Heart right ventricle (tissue), 16 donors: ENCODE measurements around the gene ETNK2. TPM values are rescaled to one million over a fixed set of nuclear protein-coding genes. Genes with fewer than 3 reads are reported as not detected.

ENCODE experiments used
- ATAC-seq, 8 donors: fragments of 200-7000 bp; cut with Tn5 transposase; one replicate each; pipeline ENCODE4 v1.9.1; 2020; ENCODE audit warnings: mild to moderate bottlenecking in 8 of 8, moderate library complexity in 8 of 8, moderate number of reproducible peaks in 1 of 8
- DNase-seq, 2 donors: peaks; one replicate each; pipeline ENCODE4 v3.0.0-alpha.2; 2020
- H3K27ac ChIP-seq, 10 donors: fragments of 200-600 bp; sonication (generic) in 2 of 10; one replicate each; pipeline versions ENCODE4 v1.5.0 to v1.8.0; 2020 to 2022; ENCODE audit warnings: mild to moderate bottlenecking in 3 of 10
- H3K27me3 ChIP-seq, 7 donors: fragments of 200-600 bp; one replicate each; pipeline ENCODE4 v1.8.0; 2021 to 2022; ENCODE audit warnings: mild to moderate bottlenecking in 2 of 7
- H3K36me3 ChIP-seq, 9 donors: fragments of 200-600 bp; sonication (generic) in 1 of 9; one replicate each; pipeline versions ENCODE4 v1.5.0 to v1.8.0; 2020 to 2022; ENCODE audit warnings: mild to moderate bottlenecking in 2 of 9
- H3K4me1 ChIP-seq, 9 donors: fragments of 200-600 bp; sonication (generic) in 1 of 9; one replicate each; pipeline versions ENCODE4 v1.5.0 to v1.8.0; 2020 to 2022; ENCODE audit warnings: mild to moderate bottlenecking in 4 of 9
- H3K4me3 ChIP-seq, 10 donors: fragments of 200-600 bp; sonication (generic) in 2 of 10; one replicate each; pipeline versions ENCODE4 v1.5.0 to v1.8.0; 2020 to 2022; ENCODE audit warnings: mild to moderate bottlenecking in 7 of 10, moderate library complexity in 2 of 10
- H3K9me3 ChIP-seq, 11 donors: fragments of 200-600 bp in 10 of 11; sonication (generic) in 2 of 11; one replicate each; pipeline versions ENCODE4 v1.5.0 to v1.8.0; 2013 to 2022; ENCODE audit warnings: mild to moderate bottlenecking in 2 of 11, control low read depth in 1 of 11, moderate library complexity in 1 of 11
- CTCF ChIP-seq, 9 donors: fragments of 200-600 bp; sonication (generic) in 2 of 9; IDR thresholded peaks; one replicate each; pipeline versions ENCODE4 v1.5.0 to v1.8.0; 2021 to 2022; ENCODE audit warnings: antibody characterized with exemption in 9 of 9, mild to moderate bottlenecking in 5 of 9, moderate library complexity in 1 of 9
- WGBS, 2 donors: extraction: QIAGEN DNeasy Blood & Tissue Kit; methylation state at CpG; one replicate each; pipeline ENCODE4 v1.1.7; 2013; ENCODE audit warnings: inconsistent platforms in 1 of 2; 5-methylcytosine and 5-hydroxymethylcytosine counted together
- intact Hi-C, 10 donors: fragments of 100-400 bp; cut with DNase I; formaldehyde crosslinking; loops; one replicate each; pipeline versions ENCODE4 v1.11.1 to v1.14.2; 2022
- polyA plus RNA-seq, 2 donors: library from polyadenylated mRNA; stranded (reverse); fragments of 200-250 nt; gene quantifications; one replicate each; pipeline ENCODE4 v1.2.3, GENCODE V29; 2013
- total RNA-seq, 10 donors: library from RNA; stranded (reverse); fragmentation: NEBNext Ultra II Directional in 3 of 10; extraction: Animal tissue kit (Norgen Biotek cat#: 25700) in 3 of 10; gene quantifications; one replicate each; pipeline versions ENCODE4 v1.2.1 to v1.2.4, GENCODE V29; 2021 to 2023
- donor health status: Arrhythmogenic right ventricular cardiomyopathy.
- donor health status: ischemic (EF 13 %, LVEDD 7.1; RV severe dilation, severe dysfunction).
- donor health status: healthy with polysubstance abuse.
- donor health status: DM: no; HTN: yes; CAD: no.
- donor health status: DM: no; HTN: no; CAD: no.
- donor health status: ischemic (EF 25% LVEDD 6.9; RV normal size, moderate dysfunction).
- donor health status: ischemic (EF 25% LVEDD 5.7; RV mildly dilated, moderate dysfunction).
- donor health status: healthy.
- donor health status: DM: yes; HTN: yes; CAD: no.
- donor health status: Ischemic cardiomyopathy.
- donor health status: ischemic (EF 35%, LVEDD 5.7; RV mildly dilated, moderate dysfunction).
- donor health status: nonischemic (EF 11% LVEDD 7.7; RV severe dilation, severe dysfunction).
- donor health status: DM: yes; HTN: yes; CAD: no.
- donor health status: PGD.
- donor health status: ischemic (EF 29% LVEDD 5.4; RV normal size, mild dysfunction).
- donor health status: nonischemic (EF 23%, LVEDD 6.1; RV moderate dilation, normal function).

ETNK2 gene
- total and polyA plus RNA-seq, 12 donors: 0.47 to 5.2 (median 2.3) TPM

DNA sequence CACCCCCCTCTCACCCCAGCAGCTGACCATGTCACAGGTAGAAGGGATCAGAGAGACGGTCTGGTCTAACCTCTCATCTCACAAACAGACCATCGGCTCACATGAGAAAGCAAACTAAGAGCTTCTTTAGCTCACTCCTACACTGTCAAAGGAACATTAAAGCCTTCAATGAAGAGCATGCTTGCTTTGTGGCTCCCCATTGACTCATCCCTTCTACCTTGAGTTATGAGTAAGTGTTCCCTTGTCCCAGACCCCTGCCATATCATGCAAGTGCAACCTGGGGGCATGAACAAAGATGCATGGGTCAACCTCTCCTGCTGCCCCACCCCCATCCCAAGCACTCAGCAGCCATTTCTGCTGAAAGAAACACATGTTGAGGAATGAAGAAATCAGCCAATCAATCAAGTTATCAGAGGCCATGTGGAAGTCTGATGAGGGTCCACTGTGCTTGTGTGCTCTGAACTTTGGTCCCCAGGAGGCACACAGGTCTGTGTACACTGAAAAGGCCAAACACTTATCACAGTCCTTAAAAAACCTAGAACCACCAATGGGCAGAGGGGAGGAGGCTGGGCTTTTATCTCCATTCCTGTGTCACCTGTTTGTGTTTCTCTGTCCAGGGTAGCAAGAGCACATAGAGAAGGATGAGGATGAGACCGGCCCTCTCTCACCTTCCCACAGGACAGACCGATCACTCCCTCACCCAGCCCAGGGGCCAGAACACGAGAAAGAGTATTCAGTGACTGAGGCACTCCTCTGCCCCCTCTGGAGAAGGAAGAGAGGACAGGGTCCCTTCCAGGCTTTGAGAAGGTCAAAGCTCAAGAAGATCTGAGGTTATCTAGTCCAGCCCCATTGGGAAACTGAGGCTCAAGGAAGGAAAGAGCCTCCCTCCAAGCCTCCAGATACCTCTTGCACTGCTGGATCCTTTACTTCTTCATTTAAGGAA is 9.5 kb downstream of the ETNK2 start:
- Histone ChIP-seq H3K27me3 (no peaks in the 10 kb centered on the region), H3K27ac (no peak overlapping the region), H3K9me3 (no peaks in the 10 kb centered on the region), H3K36me3 (peaks cover 0 to 14% (median 0%) of the 10 kb centered on the region in 9 donors), H3K4me3 (no peak overlapping the region), H3K4me1 (no peaks in the 10 kb centered on the region)
- DNase-seq: no peak
- intact Hi-C loops: no loop called here
- 87 to 95% methylated on average over 5 of the region's 5 CpGs for WGBS, 2 donors
- ATAC-seq: no peak
- TF ChIP-seq CTCF (IDR thresholded peaks at IDR 0.05): no peak

GRCh38 chr1:204141131-204141530 is 10.7 kb downstream of the ETNK2 start:
- 92 to 97% methylated on average over 3 of the region's 3 CpGs for WGBS, 2 donors
- DNase-seq (no peak), ATAC-seq (no peak)
- H3K36me3 ChIP-seq: peaks cover 0 to 14% (median 0%) of the 10 kb centered on the region in 9 donors
- no peak overlapping the region for H3K4me3 ChIP-seq
- H3K4me1 ChIP-seq: no peaks in the 10 kb centered on the region
- no peaks in the 10 kb centered on the region for H3K9me3 ChIP-seq
- no peak for TF ChIP-seq CTCF (IDR thresholded peaks at IDR 0.05)
- H3K27me3 ChIP-seq: no peaks in the 10 kb centered on the region
- intact Hi-C loops: no loop called here
- H3K27ac ChIP-seq: no peak overlapping the region

DNA sequence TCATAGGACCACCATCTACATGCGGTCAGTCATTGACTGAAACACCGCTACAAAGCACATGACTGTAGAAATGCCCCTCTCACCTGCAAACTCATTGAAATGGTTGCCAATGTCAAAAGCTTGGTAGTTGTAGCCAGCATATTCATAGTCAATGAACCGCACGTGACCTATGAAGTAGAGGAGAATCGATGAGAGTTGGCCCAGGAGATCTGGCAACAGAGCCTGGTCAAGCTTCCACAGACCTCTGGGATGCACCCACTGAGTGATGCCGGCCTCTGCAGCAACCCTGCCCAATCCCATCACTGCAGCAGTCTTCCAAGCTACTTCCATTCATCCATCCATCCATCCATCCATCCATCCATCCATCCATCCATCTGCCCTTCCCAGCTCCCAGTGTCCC is 11.9 kb downstream of the ETNK2 start:
- intact Hi-C loops: no loop called here
- DNase-seq (no peak), ATAC-seq (no peak)
- WGBS, 2 donors: 98% methylated on average over 6 of the region's 6 CpGs
- no peak overlapping the region for H3K27ac ChIP-seq
- TF ChIP-seq CTCF (IDR thresholded peaks at IDR 0.05): no peak
- H3K9me3 ChIP-seq: no peaks in the 10 kb centered on the region
- H3K36me3 ChIP-seq: peaks cover 0 to 12% (median 0%) of the 10 kb centered on the region in 9 donors
- no peaks in the 10 kb centered on the region for H3K27me3 ChIP-seq
- no peaks in the 10 kb centered on the region for H3K4me1 ChIP-seq
- no peak overlapping the region for H3K4me3 ChIP-seq

GRCh38 chr1:204139088-204139487 is 12.8 kb downstream of the ETNK2 start:
- intact Hi-C loops: no loop called here
- ATAC-seq: no peak
- 83 to 92% methylated on average over 2 of the region's 2 CpGs for WGBS, 2 donors

More at GRCh38 chr1:204139088-204139487, 12.8 kb downstream of the ETNK2 start:
- Histone ChIP-seq H3K4me3 (no peak overlapping the region), H3K27me3 (no peaks in the 10 kb centered on the region), H3K4me1 (no peaks in the 10 kb centered on the region), H3K9me3 (no peaks in the 10 kb centered on the region), H3K27ac (no peak overlapping the region), H3K36me3 (peaks cover 0 to 19% (median 0%) of the 10 kb centered on the region in 9 donors)
- TF ChIP-seq CTCF (IDR thresholded peaks at IDR 0.05): no peak
- DNase-seq: no peak
